ENCODE data around the gene CALHM2.

GRCh38 chr10:103448746-103449145, 3.4 kb downstream of the CALHM2 start:
- no peak for TF ChIP-seq CTCF (IDR thresholded peaks at IDR 0.05; ENCODE audit: poor library complexity)
- no peak for TF ChIP-seq EZH2 (IDR thresholded peaks at IDR 0.05; ENCODE audit: borderline replicate concordance)
